ENCODE data around the gene RS1.

RS1 gene

DNA sequence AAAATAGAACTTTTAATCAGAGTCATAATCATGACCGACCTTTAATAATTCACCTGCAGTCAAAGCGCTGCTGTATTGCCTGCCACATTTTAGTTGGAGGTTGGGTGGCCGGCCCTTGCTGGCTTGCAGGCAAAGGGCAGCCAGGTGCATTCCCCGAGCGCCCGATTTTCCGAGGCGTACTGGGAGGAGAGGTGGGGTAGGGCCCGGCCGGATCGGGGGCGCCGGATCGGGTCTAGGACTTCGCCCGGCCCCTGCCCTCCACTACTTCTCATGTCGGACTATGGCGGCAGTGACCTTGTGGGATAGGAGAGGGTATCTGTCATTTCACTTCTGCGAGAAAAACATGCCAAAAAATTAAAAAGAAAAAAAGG, 2.5 kb upstream of the RS1 start:
- TF ChIP-seq, protein P1, sequence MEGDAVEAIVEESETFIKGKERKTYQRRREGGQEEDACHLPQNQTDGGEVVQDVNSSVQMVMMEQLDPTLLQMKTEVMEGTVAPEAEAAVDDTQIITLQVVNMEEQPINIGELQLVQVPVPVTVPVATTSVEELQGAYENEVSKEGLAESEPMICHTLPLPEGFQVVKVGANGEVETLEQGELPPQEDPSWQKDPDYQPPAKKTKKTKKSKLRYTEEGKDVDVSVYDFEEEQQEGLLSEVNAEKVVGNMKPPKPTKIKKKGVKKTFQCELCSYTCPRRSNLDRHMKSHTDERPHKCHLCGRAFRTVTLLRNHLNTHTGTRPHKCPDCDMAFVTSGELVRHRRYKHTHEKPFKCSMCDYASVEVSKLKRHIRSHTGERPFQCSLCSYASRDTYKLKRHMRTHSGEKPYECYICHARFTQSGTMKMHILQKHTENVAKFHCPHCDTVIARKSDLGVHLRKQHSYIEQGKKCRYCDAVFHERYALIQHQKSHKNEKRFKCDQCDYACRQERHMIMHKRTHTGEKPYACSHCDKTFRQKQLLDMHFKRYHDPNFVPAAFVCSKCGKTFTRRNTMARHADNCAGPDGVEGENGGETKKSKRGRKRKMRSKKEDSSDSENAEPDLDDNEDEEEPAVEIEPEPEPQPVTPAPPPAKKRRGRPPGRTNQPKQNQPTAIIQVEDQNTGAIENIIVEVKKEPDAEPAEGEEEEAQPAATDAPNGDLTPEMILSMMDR (IDR thresholded peaks at IDR 0.05; ENCODE audit: low read depth, low read length, missing control alignments), result no peak
- no peak for DNase-seq (ENCODE audit: low read depth)
- peak overlapping the region; percentile 59 for H3K4me3 ChIP-seq (ENCODE audit: low read depth, low read length)
- in situ Hi-C loops (cut with HindIII; ENCODE audit: low sequenced_read_pairs), result no loop called here

DNA sequence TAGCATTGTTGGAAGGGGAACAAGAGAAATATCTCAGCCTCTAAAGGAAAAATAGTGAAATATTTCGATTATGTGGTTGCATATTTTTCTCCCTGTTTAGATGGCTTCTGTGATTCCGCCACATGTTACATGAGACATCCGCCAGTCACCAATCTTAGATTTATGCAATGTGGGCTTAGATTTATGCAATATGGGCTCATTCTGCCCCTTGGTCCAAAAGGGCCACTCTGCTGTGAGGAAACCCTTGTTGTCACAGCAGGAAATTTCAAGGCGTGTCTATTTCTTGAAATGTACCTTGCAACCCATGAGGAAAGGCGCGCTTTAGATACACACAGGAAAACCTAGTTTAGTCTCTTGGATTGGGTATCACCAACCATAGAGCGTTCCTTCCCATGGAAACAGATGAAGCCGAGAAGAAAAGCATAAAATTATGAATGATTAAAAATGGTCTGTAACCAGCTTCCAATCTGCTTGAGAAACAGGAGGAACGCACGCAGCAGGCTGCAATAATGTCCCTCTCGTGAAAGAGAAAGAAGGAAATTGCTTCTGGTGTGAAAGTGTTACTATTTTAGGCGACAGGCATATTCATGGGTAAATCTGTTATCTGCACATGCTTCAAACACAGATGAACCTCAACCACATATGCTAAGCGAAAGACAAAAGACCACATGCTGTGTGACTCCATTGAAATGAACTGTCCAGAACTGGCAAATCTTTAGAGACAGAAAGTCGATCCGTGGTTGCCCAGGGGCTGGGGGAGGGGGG, 3.7 kb downstream of the RS1 start:
- DNase-seq (ENCODE audit: low read depth), result no peak
- TF ChIP-seq, protein P1 (IDR thresholded peaks at IDR 0.05; ENCODE audit: low read depth, low read length, missing control alignments), result no peak
- H3K4me3 ChIP-seq (ENCODE audit: low read depth, low read length), result no peak overlapping the region
- in situ Hi-C loops (cut with HindIII; ENCODE audit: low sequenced_read_pairs), result no loop called here

DNA sequence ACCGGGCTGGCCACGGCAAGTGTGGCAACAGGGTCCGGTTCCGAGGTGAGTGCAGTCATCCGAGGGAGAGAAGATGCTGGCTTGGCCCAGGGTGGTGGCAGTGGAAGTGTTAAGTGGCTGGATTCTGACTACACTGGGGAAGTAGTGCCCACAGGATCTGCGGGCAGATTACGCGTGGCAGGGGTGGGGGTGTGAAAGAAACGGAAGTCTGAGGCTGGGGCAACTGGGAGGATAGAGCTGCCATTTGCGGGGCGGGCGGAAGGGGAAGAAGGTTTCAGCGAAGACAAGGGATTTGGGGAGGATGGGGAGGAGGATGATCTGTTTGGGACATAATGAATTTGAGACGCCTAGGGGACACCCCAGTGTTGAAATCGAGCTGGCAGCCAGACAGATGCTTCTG, 5.3 kb downstream of the RS1 start:
- no peak for DNase-seq (ENCODE audit: low read depth)
- no peak overlapping the region for H3K4me3 ChIP-seq (ENCODE audit: low read depth, low read length)
- in situ Hi-C loops (cut with HindIII; ENCODE audit: low sequenced_read_pairs), result no loop called here
- TF ChIP-seq, protein P1 (IDR thresholded peaks at IDR 0.05; ENCODE audit: low read depth, low read length, missing control alignments), result no peak

DNA sequence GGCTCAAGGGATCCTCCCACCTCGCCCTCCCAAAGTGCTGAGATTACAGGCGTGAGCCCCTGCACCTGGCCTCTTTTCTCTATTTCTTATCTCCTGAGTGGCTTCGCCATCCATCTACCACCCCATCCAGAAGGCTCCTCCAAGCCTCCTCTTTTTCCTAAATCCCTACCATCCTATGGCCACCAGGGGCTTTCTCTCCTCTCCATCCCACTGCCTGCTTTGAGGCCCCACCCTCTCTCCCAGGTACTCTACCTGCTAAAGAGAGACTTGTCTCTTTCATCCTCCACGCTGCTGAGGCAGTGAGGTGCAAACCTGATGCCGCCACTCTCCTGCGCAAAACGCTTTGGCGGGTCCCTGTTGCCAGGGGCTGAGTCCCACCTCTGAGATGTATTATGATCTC, 7.0 kb downstream of the RS1 start:
- in situ Hi-C loops (cut with HindIII; ENCODE audit: low sequenced_read_pairs), result no loop called here
- H3K4me3 ChIP-seq (ENCODE audit: low read depth, low read length), result no peak overlapping the region
- no peak for DNase-seq (ENCODE audit: low read depth)
- TF ChIP-seq, protein P1 (IDR thresholded peaks at IDR 0.05; ENCODE audit: low read depth, low read length, missing control alignments), result no peak

DNA sequence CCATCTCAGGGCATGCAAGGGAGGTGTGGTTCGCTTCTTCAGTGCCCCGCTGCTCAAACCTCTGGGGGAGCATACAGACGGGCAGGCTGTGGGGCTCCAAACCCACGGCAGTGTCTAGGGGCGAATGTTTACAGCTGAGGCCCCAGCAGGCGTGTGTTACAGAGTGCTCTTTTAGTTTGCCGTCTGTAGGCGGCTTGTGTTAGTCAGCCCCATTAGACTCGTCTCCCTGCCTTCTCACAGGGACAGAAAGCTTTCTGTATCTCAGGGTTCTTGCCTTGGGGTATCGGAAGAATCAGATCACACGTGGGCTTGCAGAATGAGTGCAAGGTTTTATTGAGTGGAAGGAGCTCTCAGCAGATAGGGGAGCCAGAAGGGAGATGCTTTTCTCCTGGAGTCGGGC, 10.6 kb downstream of the RS1 start:
- TF ChIP-seq, protein P1 (IDR thresholded peaks at IDR 0.05; ENCODE audit: low read depth, low read length, missing control alignments), result no peak
- no peak overlapping the region for H3K4me3 ChIP-seq (ENCODE audit: low read depth, low read length)
- DNase-seq (ENCODE audit: low read depth), result no peak
- in situ Hi-C loops (cut with HindIII; ENCODE audit: low sequenced_read_pairs), result no loop called here

DNA sequence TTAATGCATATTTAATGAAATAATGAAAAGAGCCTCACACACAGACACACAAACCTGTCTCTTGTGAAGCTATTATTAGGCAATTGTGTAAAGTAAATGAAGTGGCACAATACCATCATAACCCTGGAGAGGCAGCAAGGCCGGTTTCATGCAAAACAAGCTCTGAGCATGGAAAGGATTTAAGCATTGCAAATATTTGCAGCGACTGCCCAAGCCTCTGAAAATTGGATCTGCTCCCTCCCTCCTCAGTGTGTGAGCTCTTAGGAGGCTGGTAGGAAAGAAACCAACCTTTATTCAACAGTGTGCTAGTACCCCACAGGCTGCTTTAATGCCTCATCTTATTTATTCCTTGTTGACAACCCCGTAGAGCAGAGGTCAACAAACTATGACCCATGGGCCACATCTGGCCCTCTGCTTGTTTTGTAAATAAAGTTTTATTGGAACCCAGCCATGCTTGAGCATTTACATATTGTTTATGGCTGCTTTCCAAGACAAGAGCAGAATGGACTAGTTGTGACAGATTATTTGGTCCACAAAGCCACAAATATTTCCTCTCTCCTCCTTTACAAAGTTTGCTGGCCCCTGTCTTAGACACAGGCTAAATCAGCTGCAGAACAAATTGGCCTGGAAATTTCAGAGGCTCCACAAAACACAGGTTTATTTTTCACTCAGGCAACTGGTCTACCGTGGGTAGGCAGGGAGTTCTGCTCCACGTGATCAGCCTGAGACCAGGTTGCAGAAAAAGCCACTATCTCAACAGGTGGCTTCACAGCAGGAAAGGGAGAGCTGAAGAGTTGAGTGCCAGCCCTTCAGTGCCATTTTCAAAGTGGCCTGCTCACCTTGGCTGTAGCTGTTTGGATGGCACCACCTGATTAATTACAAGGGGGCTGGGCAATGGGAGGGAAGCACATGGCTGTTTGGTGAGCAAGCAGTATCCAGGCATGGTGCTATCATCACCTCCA, 16.8 kb downstream of the RS1 start:
- in situ Hi-C loops (cut with HindIII; ENCODE audit: low sequenced_read_pairs), result no loop called here
- TF ChIP-seq, protein P1 (IDR thresholded peaks at IDR 0.05; ENCODE audit: low read depth, low read length, missing control alignments), result no peak
- H3K4me3 ChIP-seq (ENCODE audit: low read depth, low read length), result no peak overlapping the region
- DNase-seq (ENCODE audit: low read depth), result peak; percentile 20
